Muscle of back (tissue), 11 donors: ENCODE data around the gene TGIF2. TPM values are rescaled to one million over a fixed set of nuclear protein-coding genes. Genes with fewer than 3 reads are reported as not detected.
"Not testable (repeated sequence)": the region's sequence is repeated elsewhere in the genome, so short reads cannot be mapped to it uniquely, and the experiment has no call there.

Source experiments
- DNase-seq, 3 donors: peaks; one replicate each; pipeline versions ENCODE4 v3.0.0 to v3.0.0-alpha.2; 2013
- polyA plus RNA-seq, 10 donors: library from polyadenylated mRNA; unstranded; fragments of 120-200 nt; gene quantifications; one replicate each; pipeline ENCODE4 v1.2.1, GENCODE V29; 2013; ENCODE audit not compliant: insufficient read length in 10 of 10

TGIF2 gene
- polyA plus RNA-seq, 10 donors = 18.7 to 28.2 (median 22.1) TPM

DNA sequence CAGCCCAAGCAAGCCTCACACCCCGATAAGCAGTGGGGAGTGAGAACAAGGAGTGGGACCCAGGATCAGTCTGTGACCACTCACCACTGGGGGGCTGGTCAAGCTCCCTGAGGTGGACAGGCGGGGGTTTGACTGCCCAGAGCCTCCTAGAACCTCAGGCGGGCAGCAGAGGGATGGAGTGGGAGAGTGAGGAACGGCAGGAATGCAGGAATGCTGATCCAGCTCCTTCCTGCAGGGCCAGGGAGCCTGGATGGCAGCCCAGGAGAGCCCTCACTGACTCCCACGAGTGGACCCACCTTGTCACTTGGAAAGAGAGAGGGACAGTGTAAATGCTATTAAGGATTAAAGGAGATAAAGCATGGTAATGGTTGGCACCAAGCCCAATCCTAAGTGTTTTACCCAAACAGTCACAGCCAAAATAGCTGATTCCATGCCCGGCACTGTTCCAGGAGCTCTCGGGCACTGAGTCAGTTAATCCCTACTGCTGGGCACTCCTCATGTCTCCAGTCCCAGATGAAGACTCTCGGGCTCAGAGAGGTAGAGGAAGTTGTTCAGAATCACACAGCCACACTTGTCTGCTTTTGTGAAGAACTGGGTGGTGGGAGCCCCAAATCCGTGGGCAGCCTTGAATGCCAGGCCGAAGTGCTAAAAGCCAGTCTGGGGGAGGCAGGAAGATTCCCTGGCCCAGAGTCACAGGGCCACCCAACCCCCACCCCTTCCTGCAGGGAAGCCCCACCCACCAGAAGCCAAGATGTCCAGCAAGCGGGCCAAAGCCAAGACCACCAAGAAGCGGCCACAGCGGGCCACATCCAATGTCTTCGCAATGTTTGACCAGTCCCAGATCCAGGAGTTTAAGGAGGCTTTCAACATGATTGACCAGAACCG, 29.0 kb upstream of the TGIF2 start:
- peak in 1 of 3 donors; percentile 47 for DNase-seq

GRCh38 chr20:36546111-36546736, 27.2 kb upstream of the TGIF2 start:
- no peak for DNase-seq

DNA sequence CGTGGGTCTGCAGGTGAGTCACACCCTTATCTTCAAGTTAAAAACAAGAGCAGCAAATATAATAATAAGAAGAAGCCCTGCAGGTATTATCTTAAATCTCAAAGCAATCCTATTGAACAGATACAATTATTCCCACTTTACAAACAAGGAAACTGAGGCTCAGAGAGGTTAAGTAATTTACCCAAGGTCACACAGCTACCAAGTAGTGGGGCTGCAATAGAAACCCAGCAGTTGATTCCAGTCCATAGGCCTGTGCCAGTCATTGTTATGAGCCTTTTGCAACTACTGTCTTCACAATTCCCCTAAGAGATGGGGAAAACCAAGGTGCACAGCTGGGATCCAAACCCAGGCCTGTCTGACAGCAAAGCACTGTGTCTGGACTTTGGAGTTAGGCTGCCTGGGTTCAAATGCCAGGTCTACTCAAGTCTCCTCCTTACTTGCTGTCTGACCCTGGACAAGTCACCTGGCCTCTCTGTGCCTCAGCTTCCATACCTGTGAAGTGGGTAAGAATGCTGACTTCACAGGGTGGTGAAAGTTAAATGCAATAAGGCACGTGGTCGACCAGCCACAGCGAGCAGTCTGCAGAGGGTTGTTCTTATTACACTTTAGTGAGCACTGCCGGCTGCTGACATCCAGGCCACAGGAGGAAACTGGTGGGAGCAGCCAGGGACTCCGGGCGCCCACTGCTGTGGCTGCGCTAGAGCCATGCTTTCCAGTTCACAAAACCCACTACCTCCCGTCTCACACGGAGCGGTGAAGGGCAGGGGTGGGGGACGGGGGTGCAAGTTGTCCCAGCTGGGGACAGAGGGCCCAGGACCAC, 26.0 kb upstream of the TGIF2 start:
- no peak for DNase-seq

- no peak for DNase-seq
Observed at GRCh38 chr20:36548006-36548315, 25.4 kb upstream of the TGIF2 start.

- DNase-seq = no peak
Observed at GRCh38 chr20:36548704-36549627, 24.4 kb upstream of the TGIF2 start.

DNA sequence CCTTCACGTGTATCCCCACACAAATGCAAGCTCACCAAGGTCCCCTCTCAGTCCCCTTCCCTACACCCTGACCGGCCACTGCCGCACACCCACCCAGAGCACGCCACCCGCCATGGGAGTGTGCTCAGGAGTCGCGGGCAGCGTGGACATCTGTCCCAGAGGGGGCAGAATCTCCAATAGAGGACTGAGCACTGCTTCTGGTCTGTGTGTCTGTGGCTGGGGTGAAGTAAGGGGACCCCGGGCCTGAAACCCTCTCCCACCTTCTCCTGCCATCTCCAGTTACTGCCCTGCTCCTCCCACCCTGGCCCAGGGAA, 23.8 kb upstream of the TGIF2 start:
- DNase-seq = no peak

GRCh38 chr20:36549942-36550789, 23.2 kb upstream of the TGIF2 start:
- DNase-seq = no peak

GRCh38 chr20:36550790-36551299, 22.6 kb upstream of the TGIF2 start:
- no peak for DNase-seq

- no peak for DNase-seq
Observed at GRCh38 chr20:36555248-36555647, 18.1 kb upstream of the TGIF2 start.

DNA sequence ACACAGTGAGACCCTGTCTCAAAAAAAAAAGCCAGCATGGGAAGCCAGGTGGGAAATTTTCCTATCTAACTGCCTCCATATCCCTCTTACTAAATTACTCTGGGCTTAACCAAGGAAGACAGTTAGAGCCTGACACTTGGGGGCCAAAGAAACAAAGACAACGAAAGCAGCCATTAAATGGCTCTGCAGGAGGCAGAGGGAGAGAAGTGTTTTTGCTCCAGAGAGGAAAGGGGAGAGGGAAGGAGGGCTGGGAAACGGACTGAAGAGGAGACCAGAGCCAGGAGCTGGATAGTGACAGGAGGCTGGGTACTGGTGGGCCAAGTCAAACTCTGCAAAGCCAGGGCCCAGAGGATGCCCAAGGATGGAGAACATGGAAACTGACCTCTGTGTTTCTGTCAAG, 10.7 kb upstream of the TGIF2 start:
- DNase-seq = no peak

- DNase-seq = no peak
Observed at GRCh38 chr20:36563374-36563773, 10.0 kb upstream of the TGIF2 start.

- DNase-seq = not testable (repeated sequence)
Observed at GRCh38 chr20:36564078-36564725, 9.2 kb upstream of the TGIF2 start.

- DNase-seq = not testable (repeated sequence)
Observed at GRCh38 chr20:36564726-36565121, 8.7 kb upstream of the TGIF2 start.

GRCh38 chr20:36565520-36565919, 7.9 kb upstream of the TGIF2 start:
- no peak for DNase-seq

DNA sequence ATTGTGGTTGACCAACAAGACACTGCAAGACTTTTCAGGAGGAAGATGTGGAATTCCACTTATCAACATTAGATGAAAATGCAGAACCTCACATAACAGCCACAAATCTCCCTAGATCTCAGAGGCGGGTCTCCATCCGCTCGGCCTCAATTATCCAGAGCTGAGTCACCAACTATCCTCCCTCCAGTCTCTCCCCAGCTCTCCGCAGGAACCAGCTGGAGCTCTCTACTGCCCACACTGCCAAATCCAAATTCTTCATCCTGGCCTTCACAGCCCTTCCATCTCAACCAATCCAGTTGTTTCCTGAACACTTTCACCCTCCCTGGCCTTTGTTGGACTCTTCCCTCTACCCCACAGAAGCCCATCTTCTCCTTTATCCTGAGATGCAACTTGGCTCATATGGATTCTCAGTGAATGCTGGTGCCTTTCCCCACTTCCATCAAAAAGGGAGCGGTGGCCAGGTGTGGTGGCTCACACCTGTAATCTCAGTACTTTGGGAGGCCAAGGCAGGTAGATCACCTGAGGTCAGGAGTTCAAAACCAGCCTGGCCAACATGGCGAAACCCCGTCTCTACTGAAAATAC, 3.5 kb upstream of the TGIF2 start:
- DNase-seq = no peak

GRCh38 chr20:36571564-36572504, 1.6 kb upstream of the TGIF2 start:
- DNase-seq = no peak

DNA sequence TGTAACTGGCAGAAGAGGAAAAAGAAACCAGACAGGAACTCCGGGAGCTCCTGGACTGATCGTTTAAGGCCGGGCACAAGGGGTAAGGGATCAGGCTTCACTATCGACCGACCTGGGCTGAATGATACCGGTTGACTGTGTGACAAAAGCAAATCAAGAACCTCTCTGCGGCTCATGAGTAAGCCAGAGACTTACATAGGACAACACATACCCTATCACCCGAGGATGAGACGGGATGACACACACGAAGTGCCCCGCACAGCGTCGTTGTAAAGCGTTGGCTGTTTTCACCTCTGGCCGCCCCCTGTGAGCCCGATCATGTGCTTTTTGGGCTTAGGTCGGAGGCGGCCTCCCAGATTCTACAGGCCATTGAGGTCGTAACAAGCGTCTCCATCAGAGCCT, 695 bp upstream of the TGIF2 start:
- peak in 1 of 3 donors; percentile 34 for DNase-seq

DNA sequence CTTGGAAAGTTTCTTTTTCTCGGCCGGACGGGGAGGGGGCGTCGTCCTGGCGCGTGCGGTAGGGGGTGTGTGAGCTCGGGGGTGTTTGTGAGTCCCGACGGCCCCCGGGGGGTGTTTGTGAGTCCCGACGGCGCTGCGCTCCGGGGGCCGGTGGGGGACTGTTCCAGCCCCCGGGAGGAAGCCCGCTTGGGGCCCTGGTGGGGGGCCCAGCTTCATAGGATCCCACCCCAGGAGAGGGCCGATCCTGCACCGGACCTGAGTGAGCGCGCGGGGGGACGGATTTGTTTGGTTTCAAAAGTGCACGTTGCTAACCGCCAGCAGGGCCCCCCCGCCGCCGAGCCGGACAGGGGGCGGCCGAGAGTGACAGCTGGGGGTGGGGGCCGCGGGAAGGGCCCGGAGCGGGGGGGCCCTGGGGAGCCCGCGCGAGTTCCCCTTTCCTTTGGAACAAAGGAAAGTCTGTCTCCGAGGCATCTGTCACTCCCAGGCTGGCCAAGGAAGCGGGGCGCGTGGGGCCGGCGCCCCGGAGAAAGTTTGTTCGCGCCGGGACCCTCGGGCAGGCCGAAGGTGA, 485 bp downstream of the TGIF2 start:
- peak in 2 of 3 donors; percentile 42 to 78 for DNase-seq
